NCI-H2196 (cell line): ENCODE measurements around the gene CYP11A1.
A peak's percentile ranks its signal among the peaks of the same experiment; 100 is the strongest.

Experiments
- DNase-seq: peaks from one replicate; lab custom pipeline; 2025; ENCODE audit not compliant: unreplicated experiment; lab: John Stamatoyannopoulos, UW

The CYP11A1 gene

DNA sequence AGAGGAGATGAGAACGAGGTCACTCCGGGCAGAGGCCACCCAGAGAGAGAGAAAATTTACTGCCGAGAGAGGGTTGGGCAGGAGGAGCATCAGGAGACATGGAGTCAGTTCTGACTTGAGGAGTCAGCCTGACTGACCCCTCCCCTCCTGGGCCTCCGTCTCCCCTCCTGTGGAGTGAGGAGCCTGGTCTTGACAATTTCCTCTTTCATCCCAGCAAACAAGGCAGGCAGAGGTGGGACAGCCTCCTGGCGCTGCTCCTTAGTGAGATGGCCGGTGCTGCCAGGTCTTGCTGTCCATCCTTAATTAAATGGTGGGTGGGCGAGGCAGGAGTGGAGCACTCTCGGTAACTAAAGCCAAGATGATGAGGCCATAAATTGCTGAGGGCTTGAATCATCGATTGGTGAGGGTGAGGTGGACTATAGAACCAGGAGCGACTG lies 60.6 kb downstream of the CYP11A1 start:
- peak; percentile 14 for DNase-seq

- DNase-seq: no peak
These were observed 61.8 kb downstream of the CYP11A1 start for GRCh38 chr15:74305687-74306086.

DNA sequence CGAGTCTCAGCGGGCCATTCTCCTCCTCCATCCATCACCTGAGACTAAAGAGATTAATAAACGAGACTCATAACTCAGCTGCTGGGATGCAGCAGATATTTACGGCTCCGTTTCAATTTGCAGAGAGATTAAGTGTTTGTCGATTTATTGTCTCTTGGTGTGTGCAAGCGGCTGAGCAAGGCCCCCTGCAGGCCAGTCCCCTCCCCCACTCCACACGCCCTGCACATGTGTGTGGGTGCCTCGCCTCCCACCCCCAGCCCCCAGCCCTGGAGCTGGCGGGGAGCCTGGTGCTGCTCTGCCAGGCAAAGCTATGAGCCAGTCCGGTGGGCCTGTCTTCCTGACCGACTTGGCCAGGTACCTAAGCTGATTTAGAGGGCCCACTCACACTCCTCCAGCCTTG lies 63.0 kb downstream of the CYP11A1 start:
- DNase-seq: no peak

- DNase-seq: no peak
These were observed 63.6 kb downstream of the CYP11A1 start for GRCh38 chr15:74303741-74304309.

- peak; percentile 46 for DNase-seq
These were observed 64.6 kb downstream of the CYP11A1 start for GRCh38 chr15:74302821-74303359.

DNA sequence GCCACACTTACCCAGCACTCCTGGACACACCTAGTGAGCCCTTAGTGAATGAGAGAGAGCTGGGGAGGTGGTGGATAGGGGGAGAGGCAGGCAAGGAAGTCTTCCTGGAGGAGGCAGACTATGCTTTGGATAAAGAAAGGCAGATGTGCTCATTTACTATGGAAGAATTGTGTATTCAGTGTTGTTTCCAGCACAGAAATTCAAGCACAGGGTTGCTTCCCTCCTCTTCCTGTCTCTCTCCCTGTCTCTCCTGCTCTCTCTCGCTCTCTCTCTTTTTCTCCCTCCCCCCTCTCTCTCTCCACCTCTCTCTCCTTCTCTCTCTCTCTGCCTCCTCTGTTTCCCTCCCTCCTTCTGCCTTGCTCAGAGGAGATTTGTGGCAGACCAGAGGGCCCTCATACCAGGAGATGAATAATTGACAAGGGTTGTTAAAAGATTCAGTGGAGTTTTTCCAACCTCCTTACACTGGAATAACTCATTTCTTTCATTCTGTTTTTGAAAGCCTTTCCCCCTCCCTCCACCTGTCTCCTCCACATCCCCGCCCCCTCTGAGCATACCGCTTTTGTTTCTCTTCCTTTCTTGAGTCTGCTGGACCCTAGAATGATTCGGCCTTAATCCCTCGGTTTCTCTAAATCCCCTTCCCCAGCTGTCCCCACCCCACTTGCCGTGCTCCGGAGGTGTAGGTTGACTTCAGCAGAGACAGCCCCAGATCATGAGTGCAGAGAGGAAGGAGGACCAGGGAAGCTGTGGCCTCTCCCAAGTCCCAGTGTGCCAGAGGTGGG lies 65.7 kb downstream of the CYP11A1 start:
- DNase-seq: no peak

DNA sequence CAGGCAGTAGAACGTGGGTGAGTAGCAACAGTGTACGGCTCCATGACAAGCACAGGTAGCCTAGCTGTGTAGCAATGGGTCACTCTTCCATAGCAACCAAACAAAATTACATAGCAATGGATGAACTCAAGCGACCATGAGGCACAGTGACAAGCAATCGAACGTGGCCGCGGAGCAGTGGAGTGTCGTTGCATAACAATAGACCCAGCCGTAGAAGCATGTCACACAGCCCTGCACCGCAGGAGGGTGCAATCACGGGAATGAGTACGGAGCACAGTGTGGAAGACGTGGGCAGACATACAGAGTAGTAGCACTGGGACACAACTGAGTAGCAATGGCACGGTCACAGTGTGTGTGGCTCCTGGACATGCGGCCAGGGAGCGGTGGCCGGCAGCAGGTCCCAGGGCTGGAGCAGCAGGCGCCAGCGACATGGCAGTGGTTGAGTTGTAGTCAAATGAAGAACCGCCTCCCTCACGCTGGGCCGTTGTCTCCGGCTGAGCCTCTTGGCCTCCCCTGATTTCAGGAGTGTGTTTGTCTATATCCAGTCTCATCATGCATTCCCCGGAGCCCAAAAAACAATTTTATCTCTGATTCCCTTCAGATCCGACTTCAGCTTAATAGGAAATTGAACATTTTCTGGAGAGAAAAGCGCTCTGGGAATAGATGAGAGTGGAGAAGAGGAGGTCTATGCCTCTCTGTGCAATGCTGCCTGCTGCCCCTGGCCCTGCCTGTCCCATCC lies 67.2 kb downstream of the CYP11A1 start:
- no peak for DNase-seq

DNA sequence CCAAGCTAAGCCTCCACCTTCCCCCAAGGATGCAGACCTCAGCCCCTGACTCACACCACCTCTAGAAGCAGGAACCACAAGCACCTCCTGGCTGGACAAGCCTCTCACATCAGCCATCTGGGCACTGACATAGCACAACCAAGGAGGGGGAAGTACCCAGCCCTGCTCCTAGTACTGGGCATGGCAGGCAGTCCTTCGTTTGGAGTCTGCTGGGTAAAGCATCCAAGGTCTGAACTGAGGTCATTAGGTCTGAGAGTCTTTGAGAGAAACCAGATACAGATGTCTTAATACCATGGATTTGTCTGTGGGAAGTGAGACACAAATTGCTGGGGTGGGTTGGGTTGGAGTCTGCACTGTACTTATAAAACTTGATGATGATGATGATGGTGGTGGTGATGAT lies 69.6 kb downstream of the CYP11A1 start:
- no peak for DNase-seq

- DNase-seq: no peak
These were observed 71.6 kb downstream of the CYP11A1 start for GRCh38 chr15:74295800-74296199.

DNA sequence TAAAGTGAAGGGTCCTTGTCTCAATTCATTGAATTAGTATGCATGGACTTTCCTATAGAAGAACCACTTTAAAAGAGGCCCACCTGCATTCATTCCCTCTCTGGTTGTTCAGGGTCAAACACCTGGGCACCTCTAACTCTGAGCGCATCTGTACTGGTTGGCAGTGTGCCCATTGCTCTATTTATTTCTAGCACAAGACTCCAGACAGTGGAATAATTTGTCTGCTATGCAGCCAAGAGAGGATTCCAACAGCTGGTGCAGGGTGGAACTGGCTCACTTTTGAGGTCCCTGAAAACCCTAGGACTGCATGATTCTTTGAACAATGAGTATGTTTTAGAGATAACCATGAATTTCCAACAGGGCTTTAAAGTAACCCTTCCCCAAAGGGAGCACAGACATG lies 73.4 kb downstream of the CYP11A1 start:
- peak; percentile 5 for DNase-seq

DNA sequence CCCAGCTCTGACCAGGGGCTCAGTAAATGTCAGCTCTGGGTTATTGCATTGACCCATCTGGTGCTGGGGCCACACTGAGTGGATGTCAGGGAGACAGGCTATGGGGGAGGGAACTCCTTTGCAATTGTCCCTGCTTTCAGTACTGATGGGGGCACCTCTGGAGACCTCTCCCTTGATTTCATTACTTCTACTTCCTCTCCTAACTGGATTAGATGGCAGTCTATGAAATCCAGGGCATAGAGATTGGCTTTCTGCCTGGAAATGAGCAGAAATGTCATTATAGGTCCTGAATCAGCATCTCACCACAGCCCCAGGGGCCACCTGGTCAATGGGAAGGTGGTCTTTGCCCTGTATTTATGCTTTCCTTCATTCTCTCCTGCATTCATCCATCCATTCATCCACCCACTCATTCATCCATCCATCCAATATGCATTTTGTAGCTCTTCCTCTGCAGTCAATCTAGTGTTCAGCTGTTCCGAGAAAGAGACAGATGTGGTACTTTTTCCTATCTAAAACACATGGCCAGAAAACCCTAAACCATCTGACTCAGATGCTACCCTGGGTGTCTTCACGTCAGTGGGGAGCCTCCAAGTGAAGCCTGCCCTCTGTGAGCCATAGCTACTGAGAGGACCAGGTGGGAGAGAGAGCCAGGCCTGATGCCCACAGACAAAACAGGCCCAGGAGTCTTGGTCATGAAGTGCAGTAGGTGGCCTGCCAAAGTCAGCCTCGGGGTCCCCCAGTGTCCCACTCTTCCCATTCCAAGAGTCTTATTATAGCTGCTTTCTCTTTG lies 74.2 kb downstream of the CYP11A1 start:
- DNase-seq: no peak

DNA sequence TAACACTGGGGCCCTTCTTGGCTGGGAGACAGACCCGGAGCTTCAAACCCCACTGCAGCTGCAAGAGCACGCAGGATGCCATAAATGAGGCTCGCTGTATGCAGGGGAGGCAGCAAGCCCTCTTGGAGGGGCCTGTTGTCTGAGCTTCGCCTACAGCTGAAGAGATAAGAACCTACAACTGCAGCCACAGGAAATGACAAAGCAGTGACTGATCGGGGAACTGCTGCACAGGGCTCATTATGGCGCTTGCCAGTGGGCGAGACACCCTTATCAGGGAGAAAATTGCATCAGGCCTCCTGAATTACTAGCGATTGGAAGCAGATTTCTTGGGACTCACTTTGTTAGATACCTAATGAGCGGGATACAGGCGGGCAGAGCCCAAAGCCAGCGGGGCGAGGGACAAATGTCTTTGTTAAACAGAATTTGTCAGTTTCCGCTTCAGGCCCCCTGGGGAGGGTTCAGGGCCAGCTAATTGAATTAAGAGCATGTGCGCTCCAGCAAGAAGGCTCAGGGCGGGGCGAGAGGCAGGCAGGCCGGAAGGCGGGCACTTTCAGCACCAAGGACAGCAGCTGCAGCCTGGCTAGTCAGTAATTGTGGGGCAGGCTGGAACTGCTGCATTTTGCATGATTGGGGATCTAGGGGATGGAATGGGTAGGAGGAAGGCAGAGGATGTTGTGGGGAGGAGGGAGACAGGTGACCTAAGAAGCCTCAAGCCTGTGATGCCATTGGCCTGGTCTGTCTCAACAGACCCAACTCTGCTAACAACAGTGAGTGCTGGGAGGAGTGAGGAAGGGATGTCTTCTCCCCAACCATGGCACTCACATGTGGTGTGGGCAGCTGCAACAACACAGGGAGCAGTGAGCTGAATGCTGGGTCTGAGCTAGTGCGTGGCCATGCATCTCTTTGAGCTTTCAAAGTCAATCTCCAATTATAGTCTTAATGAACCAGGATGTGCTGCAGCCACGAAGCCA lies 76.1 kb downstream of the CYP11A1 start:
- DNase-seq: no peak

DNA sequence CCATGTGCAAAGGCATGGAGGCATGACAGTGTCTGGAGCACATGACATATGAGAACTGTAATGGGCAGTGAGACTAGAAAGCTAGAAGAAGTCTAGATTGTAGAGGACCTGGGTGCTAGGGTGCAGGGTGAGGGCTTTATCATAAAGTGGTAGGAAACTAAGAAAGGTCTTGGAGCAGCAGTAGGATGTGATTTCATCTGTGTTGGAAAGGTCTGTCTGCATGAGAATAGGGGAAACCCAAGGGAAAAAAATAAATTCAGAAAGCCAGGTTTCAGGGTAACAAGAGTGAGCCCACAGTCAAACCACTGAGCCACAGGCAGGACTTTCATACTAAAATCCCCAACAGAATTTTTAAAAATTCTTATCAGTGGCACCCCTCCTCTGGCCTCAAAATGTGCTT lies 76.8 kb downstream of the CYP11A1 start:
- no peak for DNase-seq

DNA sequence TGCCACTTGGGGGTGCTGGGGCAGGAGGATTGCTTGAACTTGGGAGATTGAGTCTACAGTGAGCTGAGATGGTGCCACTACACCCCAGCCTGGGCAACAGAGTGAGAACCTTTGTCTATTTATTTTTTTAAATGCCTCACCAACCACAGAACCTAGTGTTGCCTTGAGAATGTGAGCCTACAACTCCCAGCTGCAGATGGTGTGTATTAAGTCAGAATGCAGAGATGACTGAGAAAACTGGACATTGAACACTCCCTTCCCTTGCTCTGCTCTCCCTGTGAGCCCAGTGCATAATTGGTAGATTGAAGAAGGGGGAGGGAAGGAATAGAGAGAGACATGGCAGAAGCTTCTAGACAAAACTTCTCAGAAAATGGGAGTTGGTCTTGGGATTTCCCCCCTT lies 77.8 kb downstream of the CYP11A1 start:
- no peak for DNase-seq
